K562 (cell line): Measurements from ENCODE around the gene CCNB1. TPM values are rescaled to one million over a fixed set of nuclear protein-coding genes. Genes with fewer than 3 reads are reported as not detected.

Experiments
- ATF6 ChIP-seq: sonication (generic); formaldehyde crosslinking; IDR thresholded peaks from 2 replicates; pipeline ENCODE4 v1.4.0; 2020; ENCODE audit warnings: mild to moderate bottlenecking, missing genetic modification reagents
- CTCFL ChIP-seq: IDR thresholded peaks from 2 replicates; pipeline ENCODE4 v1.6.1; 2011; ENCODE audit warnings: borderline replicate concordance, low read depth, mild to moderate bottlenecking, moderate library complexity, low read length; ENCODE audit not compliant: insufficient read depth, poor library complexity, severe bottlenecking
- ETV6 ChIP-seq, 3 experiments: fragments of 150-350 bp in 1 of 3; sonication (generic) in 1 of 3; formaldehyde crosslinking in 1 of 3; IDR thresholded peaks; 2 replicates each; pipeline versions ENCODE4 v1.6.1 to v1.8.0; 2014 to 2022; ENCODE audit warnings: borderline replicate concordance in 2 of 3, low read depth in 2 of 3, antibody characterized with exemption in 1 of 3, low read length in 1 of 3, mild to moderate bottlenecking in 1 of 3, missing genetic modification reagents in 1 of 3
- FOXJ2 ChIP-seq: fragments of 200-800 bp; sonication (Bioruptor generic); IDR thresholded peaks from 2 replicates; pipeline ENCODE4 v1.6.1; 2016; ENCODE audit warnings: missing genetic modification characterization, missing compliant biosample characterization
- ILF3 ChIP-seq: fragments of 450-650 bp; IDR thresholded peaks from 2 replicates; pipeline ENCODE4 v1.6.1; 2018; ENCODE audit warnings: antibody characterized with exemption, mild to moderate bottlenecking, moderate library complexity, borderline replicate concordance
- MCM3 ChIP-seq: fragments of 450-650 bp; IDR thresholded peaks from 2 replicates; pipeline ENCODE4 v1.6.1; 2016
- MNT ChIP-seq, 2 experiments: fragments of 450-650 bp; conservative IDR thresholded peaks; 2 replicates each; pipeline ENCODE4 v1.6.1; 2017; ENCODE audit warnings: mild to moderate bottlenecking in 2 of 2, moderate library complexity in 2 of 2
- TOE1 ChIP-seq, 2 experiments: fragments of 450-650 bp in 1 of 2; sonication (generic) in 1 of 2; formaldehyde crosslinking in 1 of 2; IDR thresholded peaks; 2 replicates each; pipeline versions ENCODE4 v1.7.1 to v1.8.0; 2016 to 2022; ENCODE audit warnings: borderline replicate concordance in 2 of 2, mild to moderate bottlenecking in 2 of 2, antibody characterized with exemption in 1 of 2, inconsistent platforms in 1 of 2, low read depth in 1 of 2, missing genetic modification reagents in 1 of 2, moderate library complexity in 1 of 2
- ZBTB11 ChIP-seq, 3 experiments: fragments of 200-800 bp in 1 of 3; fragments of 250-450 bp in 1 of 3; fragments of 450-650 bp in 1 of 3; sonication (Bioruptor Pico) in 1 of 3; sonication (Bioruptor generic) in 1 of 3; formaldehyde crosslinking in 1 of 3; IDR thresholded peaks; 2 replicates each; pipeline versions ENCODE4 v1.6.1 to v1.8.0; 2016 to 2022; ENCODE audit warnings: mild to moderate bottlenecking in 2 of 3, missing genetic modification characterization in 2 of 3, missing compliant biosample characterization in 1 of 3, moderate library complexity in 1 of 3
- ZNF668 ChIP-seq: fragments of 250-450 bp; sonication (Bioruptor Pico); IDR thresholded peaks from 2 replicates; pipeline ENCODE4 v1.8.0; 2022; ENCODE audit warnings: mild to moderate bottlenecking, inconsistent platforms
- polyA plus RNA-seq, 8 experiments: library from polyadenylated mRNA; depleted of rRNA in 4 of 8; stranded (reverse) in 5 of 8; unstranded in 3 of 8; fragments of >200 nt; fragmentation: Nextera tagmentation in 2 of 8; fragmentation: Illumina TruSeq in 1 of 8; extraction: Ambion mirVana in 2 of 8; extraction: Trizol in 1 of 8; gene quantifications; 2 replicates each; pipeline versions ENCODE4 v1.2.1 to v1.2.3, GENCODE V29; 2011 to 2014; ENCODE audit warnings: inconsistent platforms in 1 of 8, missing spikeins in 1 of 8
- total RNA-seq, 7 experiments: library from RNA; depleted of rRNA in 6 of 7; stranded (reverse); fragments of >200 nt in 6 of 7; fragmentation: Illumina TruSeq in 2 of 7; extraction: Trizol in 2 of 7; gene quantifications; 2 replicates each; pipeline versions ENCODE4 v1.2.1 to v1.2.3, GENCODE V29; 2011 to 2021; ENCODE audit warnings: low replicate concordance in 1 of 7

The CCNB1 gene
- total and polyA plus RNA-seq, 9 of the 15 experiments (the other 6 are each of a cell fraction or from before 2014, with no cell fraction given): 165 to 679 (median 271) TPM

- TF ChIP-seq ZBTB11 (CRISPR knock-in tag; IDR thresholded peaks at IDR 0.05): 0 out of 6 replicates have a peak, but pooled peaks of 1 of the 3 experiments have one; percentile 20
- TF ChIP-seq MCM3: no peak
- no peak for TF ChIP-seq ILF3
- TF ChIP-seq ETV6 (IDR thresholded peaks at IDR 0.05; ENCODE audit: borderline replicate concordance in 1 of 2, low read depth in 2 of 2, low read length in 1 of 2): no peak
- TF ChIP-seq ETV6 (CRISPR knock-in tag; IDR thresholded peaks at IDR 0.05; ENCODE audit: borderline replicate concordance): no peak
- peak; percentile 84 to 96 for TF ChIP-seq MNT (conservative IDR thresholded peaks at IDR 0.05)
- no peak for TF ChIP-seq CTCFL
- no peak for TF ChIP-seq ZNF668 (CRISPR knock-in tag)
- TF ChIP-seq ATF6: peak; percentile 27; the same call in 1 of the 2 replicates
- peak; percentile 14; the same call in 1 of the 2 replicates for TF ChIP-seq TOE1 (IDR thresholded peaks at IDR 0.05; ENCODE audit: borderline replicate concordance)
- TF ChIP-seq TOE1 (CRISPR knock-in tag; IDR thresholded peaks at IDR 0.05; ENCODE audit: borderline replicate concordance, low read depth): 0 out of 2 replicates have a peak, but pooled peaks have one; percentile 23
- TF ChIP-seq FOXJ2: peak; percentile 99
These were observed 22.5 kb downstream of the CCNB1 start, which contains the start of gene CENPH (continued) for GRCh38 chr5:69189162-69190086.
